Transverse colon (tissue), 4 donors: ENCODE data around the gene TRABD2B.

Experiments
- CTCF ChIP-seq, 5 experiments: fragments of 200-600 bp in 3 of 5; fragments of 450-650 bp in 2 of 5; sonication (generic) in 3 of 5; IDR thresholded peaks; 1 replicate in 2 of 5; 2 replicates in 3 of 5; pipeline ENCODE4 v1.5.1; 2016 to 2017; ENCODE audit warnings: antibody characterized with exemption in 5 of 5, inconsistent platforms in 3 of 5, mild to moderate bottlenecking in 2 of 5, moderate library complexity in 1 of 5
- POLR2A ChIP-seq: fragments of 450-650 bp; IDR thresholded peaks from one replicate; pipeline ENCODE4 v1.6.1; 2016; ENCODE audit warnings: antibody characterized with exemption, mild to moderate bottlenecking, moderate library complexity
- POLR2AphosphoS5 ChIP-seq, 3 donors: sonication (generic); formaldehyde crosslinking; IDR thresholded peaks; one replicate each; pipeline ENCODE4 v1.6.1; 2016; ENCODE audit warnings: antibody characterized with exemption in 3 of 3

GRCh38 chr1:47911892-47912291 lies 85.3 kb downstream of the TRABD2B start:
- no peak for TF ChIP-seq POLR2A
- no peak for TF ChIP-seq CTCF (IDR thresholded peaks at IDR 0.05)
- TF ChIP-seq POLR2AphosphoS5 (IDR thresholded peaks at IDR 0.05), result no peak
